OCI-LY3 (cell line): ENCODE measurements around the gene SAP30L.

Experiments used
- EZH2phosphoT487 ChIP-seq: fragments of 200-600 bp; shearing (Covaris generic); IDR thresholded peaks from 2 replicates; pipeline ENCODE4 v1.6.1; 2018; ENCODE audit warnings: antibody characterized with exemption, mixed run types, low read depth
- TF ChIP-seq, protein P1 (sequence below): fragments of 200-600, 300-600 bp; sonication (generic); IDR thresholded peaks from 2 replicates; pipeline ENCODE4 v1.5.1; 2014; ENCODE audit warnings: antibody characterized with exemption, low read length, low read depth

- TF ChIP-seq, protein P1, sequence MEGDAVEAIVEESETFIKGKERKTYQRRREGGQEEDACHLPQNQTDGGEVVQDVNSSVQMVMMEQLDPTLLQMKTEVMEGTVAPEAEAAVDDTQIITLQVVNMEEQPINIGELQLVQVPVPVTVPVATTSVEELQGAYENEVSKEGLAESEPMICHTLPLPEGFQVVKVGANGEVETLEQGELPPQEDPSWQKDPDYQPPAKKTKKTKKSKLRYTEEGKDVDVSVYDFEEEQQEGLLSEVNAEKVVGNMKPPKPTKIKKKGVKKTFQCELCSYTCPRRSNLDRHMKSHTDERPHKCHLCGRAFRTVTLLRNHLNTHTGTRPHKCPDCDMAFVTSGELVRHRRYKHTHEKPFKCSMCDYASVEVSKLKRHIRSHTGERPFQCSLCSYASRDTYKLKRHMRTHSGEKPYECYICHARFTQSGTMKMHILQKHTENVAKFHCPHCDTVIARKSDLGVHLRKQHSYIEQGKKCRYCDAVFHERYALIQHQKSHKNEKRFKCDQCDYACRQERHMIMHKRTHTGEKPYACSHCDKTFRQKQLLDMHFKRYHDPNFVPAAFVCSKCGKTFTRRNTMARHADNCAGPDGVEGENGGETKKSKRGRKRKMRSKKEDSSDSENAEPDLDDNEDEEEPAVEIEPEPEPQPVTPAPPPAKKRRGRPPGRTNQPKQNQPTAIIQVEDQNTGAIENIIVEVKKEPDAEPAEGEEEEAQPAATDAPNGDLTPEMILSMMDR, result no peak
- no peak for TF ChIP-seq EZH2phosphoT487
These were observed 48.0 kb upstream of the SAP30L start for GRCh38 chr5:154397652-154398406.
